ENCODE data around the gene AACS. TPM values are rescaled to one million over a fixed set of nuclear protein-coding genes. Genes with fewer than 3 reads are reported as not detected.

Gene AACS
- polyA plus RNA-seq, 1 donor (not counting 4 experiments of a cell fraction or from before 2014, with no cell fraction given): 27.0 TPM

GRCh38 chr12:125099409-125099782 lies 34.2 kb downstream of the AACS start:
- H3K9me1 ChIP-seq (ENCODE audit: control insufficient read depth, extremely low read depth, insufficient read depth, low read length): no peaks in the 10 kb centered on the region
- H4K20me1 ChIP-seq (ENCODE audit: control insufficient read depth, extremely low read depth, insufficient read depth, low read length): peaks cover 2% of the 10 kb centered on the region
- no peak overlapping the region for H3K27ac ChIP-seq (ENCODE audit: control insufficient read depth, insufficient read depth, low read length)
- H3K4me2 ChIP-seq (ENCODE audit: control insufficient read depth, extremely low read depth, insufficient read depth, low read depth, low read length): no peak overlapping the region
- TF ChIP-seq CTCF (optimal IDR thresholded peaks at IDR 0.05 in 1 of 3, IDR thresholded peaks at IDR 0.05 in 1 of 3, conservative IDR thresholded peaks at IDR 0.05 in 1 of 3; ENCODE audit: extremely low read depth in 1 of 3, insufficient read depth in 2 of 3, low read length in 3 of 3): no peak
- no peak for TF ChIP-seq EZH2 (IDR thresholded peaks at IDR 0.05; ENCODE audit: low read length)
- peaks cover 8 to 13% of the 10 kb centered on the region in 2 experiments for H3K36me3 ChIP-seq (ENCODE audit: control insufficient read depth in 2 of 2, extremely low read depth in 1 of 2, insufficient read depth in 2 of 2, low read length in 2 of 2)
- dilution Hi-C loops (cut with MboI; ENCODE audit: extremely low pct_ligation_motif_present, low sequenced_read_pairs): no loop called here
- H2AFZ ChIP-seq (ENCODE audit: control insufficient read depth, low read length): no peak overlapping the region
- DNase-seq (ENCODE audit: low read depth, low spot score) (no peak), FAIRE-seq (no peak)
- no peaks in the 10 kb centered on the region for H3K9me3 ChIP-seq (ENCODE audit: control insufficient read depth, low read depth, low read length)
- no peaks in the 10 kb centered on the region for H3K27me3 ChIP-seq (ENCODE audit: control insufficient read depth, extremely low read depth, insufficient read depth, low read length)
- H3K4me1 ChIP-seq (ENCODE audit: control insufficient read depth, extremely low read depth, insufficient read depth, low read length): peaks cover 14% of the 10 kb centered on the region
- H3K4me3 ChIP-seq (ENCODE audit: control insufficient read depth in 2 of 3, extremely low read depth in 1 of 3, insufficient read depth in 2 of 3, low read depth in 1 of 3, low read length in 3 of 3): no peak overlapping the region
- peaks cover 5% of the 10 kb centered on the region for H3K79me2 ChIP-seq (ENCODE audit: control insufficient read depth, insufficient read depth, low read length)
- no peak overlapping the region for H3K9ac ChIP-seq (ENCODE audit: control insufficient read depth, extremely low read depth, insufficient read depth, low read length)

- no peak for FAIRE-seq
- H4K20me1 ChIP-seq (ENCODE audit: control insufficient read depth, extremely low read depth, insufficient read depth, low read length): no peaks in the 10 kb centered on the region
- no peak for DNase-seq (ENCODE audit: low read depth, low spot score)
- peaks cover 14% of the 10 kb centered on the region for H3K4me1 ChIP-seq (ENCODE audit: control insufficient read depth, extremely low read depth, insufficient read depth, low read length)
- H3K27me3 ChIP-seq (ENCODE audit: control insufficient read depth, extremely low read depth, insufficient read depth, low read length): no peaks in the 10 kb centered on the region
- H3K4me3 ChIP-seq (ENCODE audit: control insufficient read depth in 2 of 3, extremely low read depth in 1 of 3, insufficient read depth in 2 of 3, low read depth in 1 of 3, low read length in 3 of 3): no peak overlapping the region
- TF ChIP-seq EZH2 (IDR thresholded peaks at IDR 0.05; ENCODE audit: low read length): no peak
- TF ChIP-seq CTCF (optimal IDR thresholded peaks at IDR 0.05 in 1 of 3, IDR thresholded peaks at IDR 0.05 in 1 of 3, conservative IDR thresholded peaks at IDR 0.05 in 1 of 3; ENCODE audit: extremely low read depth in 1 of 3, insufficient read depth in 2 of 3, low read length in 3 of 3): no peak
- peak overlapping the region; percentile 12 for H3K4me2 ChIP-seq (ENCODE audit: control insufficient read depth, extremely low read depth, insufficient read depth, low read depth, low read length)
- H3K36me3 ChIP-seq (ENCODE audit: control insufficient read depth in 2 of 2, extremely low read depth in 1 of 2, insufficient read depth in 2 of 2, low read length in 2 of 2): peaks cover 19 to 20% of the 10 kb centered on the region in 2 experiments
- dilution Hi-C loops (cut with MboI; ENCODE audit: extremely low pct_ligation_motif_present, low sequenced_read_pairs): no loop called here
- H3K9me3 ChIP-seq (ENCODE audit: control insufficient read depth, low read depth, low read length): no peaks in the 10 kb centered on the region
- no peak overlapping the region for H2AFZ ChIP-seq (ENCODE audit: control insufficient read depth, low read length)
- H3K9ac ChIP-seq (ENCODE audit: control insufficient read depth, extremely low read depth, insufficient read depth, low read length): no peak overlapping the region
- H3K9me1 ChIP-seq (ENCODE audit: control insufficient read depth, extremely low read depth, insufficient read depth, low read length): no peaks in the 10 kb centered on the region
- H3K27ac ChIP-seq (ENCODE audit: control insufficient read depth, insufficient read depth, low read length): no peak overlapping the region
- H3K79me2 ChIP-seq (ENCODE audit: control insufficient read depth, insufficient read depth, low read length): peaks cover 5% of the 10 kb centered on the region
Measured at GRCh38 chr12:125100551-125101434, 35.6 kb downstream of the AACS start.
